WERI-Rb-1 (cell line): ENCODE measurements around the gene RTL5.
A peak's percentile ranks its signal among the peaks of the same experiment; 100 is the strongest.

Experiments used
- DNase-seq: peaks from one replicate; pipeline ENCODE4 v3.0.0-alpha.2; 2020
- H3K27ac ChIP-seq: fragments of 250-450 bp; sonication (Bioruptor Pico); 2 replicates; pipeline ENCODE4 v1.5.1; 2020; ENCODE audit warnings: mild to moderate bottlenecking, moderate library complexity
- H3K27me3 ChIP-seq: fragments of 250-450 bp; sonication (Bioruptor Pico); 2 replicates; pipeline ENCODE4 v1.5.1; 2021; ENCODE audit warnings: mild to moderate bottlenecking, low read depth, moderate library complexity; ENCODE audit not compliant: insufficient read depth, severe bottlenecking
- H3K36me3 ChIP-seq: fragments of 250-450 bp; sonication (Bioruptor Pico); 2 replicates; pipeline ENCODE4 v1.5.1; 2020; ENCODE audit warnings: mild to moderate bottlenecking, moderate library complexity
- H3K4me3 ChIP-seq: 2 replicates; pipeline ENCODE4 v1.5.1; 2011; ENCODE audit warnings: low read depth, mild to moderate bottlenecking, control low read depth, low read length
- H3K9me3 ChIP-seq: fragments of 250-450 bp; sonication (Bioruptor Pico); 2 replicates; pipeline ENCODE4 v1.5.1; 2021; ENCODE audit warnings: mild to moderate bottlenecking, moderate library complexity; ENCODE audit not compliant: severe bottlenecking
- CTCF ChIP-seq: IDR thresholded peaks from 2 replicates; pipeline ENCODE4 v1.5.1; 2011; ENCODE audit warnings: low read depth, mild to moderate bottlenecking, control low read depth, inconsistent platforms, low read length

RTL5 gene

GRCh38 chrX:72105436-72105835 lies 26.3 kb downstream of the RTL5 start:
- DNase-seq: no peak

DNA sequence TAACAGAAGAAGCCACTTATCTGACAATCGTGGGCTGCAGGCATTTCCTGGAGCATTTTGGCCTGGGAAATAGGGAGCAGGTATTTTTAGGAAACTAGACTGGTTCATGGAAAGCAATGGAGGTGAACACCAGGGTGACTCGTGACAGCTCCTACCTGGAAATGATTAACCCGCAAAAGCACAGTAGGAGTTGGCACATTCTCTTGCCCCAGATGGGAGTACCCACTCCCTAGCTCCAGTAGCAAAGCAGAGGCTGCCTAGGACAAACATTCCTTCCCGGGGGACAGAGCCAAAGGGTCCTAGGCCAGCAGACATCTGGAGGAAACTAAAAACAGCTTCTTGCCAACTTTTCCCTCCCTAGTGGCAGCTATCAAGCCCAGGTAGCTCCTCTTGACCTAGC lies 29.0 kb downstream of the RTL5 start:
- Histone ChIP-seq H3K9me3 (no peaks in the 10 kb centered on the region), H3K27me3 (no peaks in the 10 kb centered on the region), H3K27ac (peak overlapping the region; percentile 15; the same call in 1 of the 2 replicates), H3K4me3 (no peak overlapping the region), H3K36me3 (no peaks in the 10 kb centered on the region)
- no peak for DNase-seq
- no peak for TF ChIP-seq CTCF

More at GRCh38 chrX:72105436-72105835, 26.3 kb downstream of the RTL5 start:
- TF ChIP-seq CTCF: no peak
- Histone ChIP-seq H3K4me3 (no peak overlapping the region), H3K27me3 (no peaks in the 10 kb centered on the region), H3K9me3 (no peaks in the 10 kb centered on the region), H3K27ac (no peak overlapping the region), H3K36me3 (no peaks in the 10 kb centered on the region)

GRCh38 chrX:72102126-72102525 lies 29.6 kb downstream of the RTL5 start:
- peak overlapping the region; percentile 80; the same call in 1 of the 2 replicates for H3K27ac ChIP-seq
- TF ChIP-seq CTCF: no peak

GRCh38 chrX:72101597-72102037 lies 30.1 kb downstream of the RTL5 start:
- H3K9me3 ChIP-seq: no peaks in the 10 kb centered on the region
- no peaks in the 10 kb centered on the region for H3K27me3 ChIP-seq
- peak overlapping the region; percentile 80 for H3K27ac ChIP-seq
- no peaks in the 10 kb centered on the region for H3K36me3 ChIP-seq
- no peak for TF ChIP-seq CTCF
- H3K4me3 ChIP-seq: no peak overlapping the region
- no peak for DNase-seq

More at GRCh38 chrX:72102126-72102525, 29.6 kb downstream of the RTL5 start:
- Histone ChIP-seq H3K4me3 (no peak overlapping the region), H3K9me3 (no peaks in the 10 kb centered on the region), H3K36me3 (no peaks in the 10 kb centered on the region), H3K27me3 (no peaks in the 10 kb centered on the region)
- DNase-seq: no peak

DNA sequence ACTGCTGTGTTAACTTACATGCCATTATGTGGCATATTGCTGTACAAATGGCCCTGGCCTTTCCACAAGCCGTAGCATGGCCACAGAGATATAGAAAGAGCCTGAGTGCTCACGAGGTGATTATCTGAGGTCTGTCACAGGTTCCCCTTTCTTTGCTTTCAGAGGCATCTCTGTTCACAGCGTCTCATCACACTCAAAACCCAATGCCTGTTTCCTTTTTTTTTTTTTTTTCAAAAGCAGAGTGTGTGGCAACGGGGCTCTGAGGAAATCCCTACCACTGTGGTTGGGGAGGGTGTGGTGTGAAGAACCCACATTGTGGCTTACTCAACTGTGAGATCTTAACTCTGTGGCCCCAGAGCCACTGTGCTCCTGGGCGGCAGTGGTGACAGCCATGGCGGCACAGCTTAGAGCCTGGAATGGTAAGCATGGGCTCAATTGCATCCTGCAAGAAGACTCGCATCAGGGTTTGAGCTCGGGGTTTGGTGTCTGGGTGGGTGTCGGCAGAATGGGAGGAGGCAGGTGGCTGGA lies 30.8 kb downstream of the RTL5 start:
- H3K9me3 ChIP-seq: no peaks in the 10 kb centered on the region
- DNase-seq: no peak
- H3K36me3 ChIP-seq: no peaks in the 10 kb centered on the region
- H3K27ac ChIP-seq: peak overlapping the region; percentile 80
- no peaks in the 10 kb centered on the region for H3K27me3 ChIP-seq
- no peak overlapping the region for H3K4me3 ChIP-seq
- no peak for TF ChIP-seq CTCF

DNA sequence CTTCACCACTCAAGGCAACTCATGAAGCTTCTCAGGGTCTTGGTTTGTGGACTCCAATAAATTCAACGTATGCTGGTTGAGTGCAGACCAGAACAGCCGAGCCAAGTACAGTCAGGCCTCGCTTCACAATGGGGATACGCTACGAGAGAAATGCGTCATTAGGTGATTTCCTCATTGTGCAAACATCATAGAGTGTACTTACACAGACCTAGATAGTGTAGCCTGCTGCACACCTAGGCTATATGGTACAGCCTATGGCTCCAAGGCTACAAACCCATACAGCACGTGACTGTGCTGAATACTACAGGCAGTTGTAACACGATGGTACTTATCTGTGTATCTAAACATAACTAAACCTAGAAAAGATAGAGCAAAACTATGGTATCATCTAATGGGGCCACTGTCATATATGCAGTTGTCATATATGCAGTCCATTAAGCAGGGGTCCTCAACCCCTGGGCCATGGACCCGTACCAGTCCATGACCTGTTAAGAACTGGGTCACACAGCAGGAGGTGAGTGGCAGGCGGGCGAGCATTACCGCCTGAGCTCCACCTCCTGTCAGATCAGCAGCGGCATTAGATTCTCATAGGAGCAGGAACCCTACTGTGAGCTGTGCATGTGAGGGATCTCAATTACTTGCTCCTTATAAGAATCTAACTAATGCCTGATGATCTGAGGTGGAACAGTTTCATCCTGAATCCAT lies 31.5 kb downstream of the RTL5 start:
- Histone ChIP-seq H3K4me3 (no peak overlapping the region), H3K36me3 (no peaks in the 10 kb centered on the region), H3K27me3 (no peaks in the 10 kb centered on the region), H3K9me3 (no peaks in the 10 kb centered on the region), H3K27ac (peak overlapping the region; percentile 80)
- no peak for TF ChIP-seq CTCF
- peak; percentile 84 for DNase-seq
